SK-N-SH treated with all-trans-retinoic acid at 6 μM for 48 hours (cell line): ENCODE results near the gene ATP6AP1.

ENCODE experiments used
- ARNTL ChIP-seq: fragments of 450-650 bp; formaldehyde crosslinking; IDR thresholded peaks from 2 replicates; pipeline ENCODE4 v1.5.0; 2020; ENCODE audit warnings: low read depth, mild to moderate bottlenecking, moderate library complexity, borderline replicate concordance
- OSR1 ChIP-seq: fragments of 250-450 bp; sonication (Bioruptor Pico); IDR thresholded peaks from 2 replicates; pipeline ENCODE4 v1.8.0; 2022; ENCODE audit warnings: moderate library complexity, mild to moderate bottlenecking, inconsistent platforms
- PPARA ChIP-seq: fragments of 250-450 bp; sonication (Bioruptor Pico); IDR thresholded peaks from 2 replicates; pipeline ENCODE4 v1.5.0; 2020; ENCODE audit warnings: mild to moderate bottlenecking, borderline replicate concordance
- RARB ChIP-seq: fragments of 250-450 bp; sonication (Bioruptor Pico); IDR thresholded peaks from 2 replicates; pipeline ENCODE4 v1.8.0; 2021; ENCODE audit warnings: mild to moderate bottlenecking, moderate library complexity
- ZFP3 ChIP-seq: fragments of 250-450 bp; sonication (Bioruptor Pico); IDR thresholded peaks from 2 replicates; pipeline ENCODE4 v1.5.0; 2020; ENCODE audit warnings: mild to moderate bottlenecking, moderate library complexity
- ZFP30 ChIP-seq: fragments of 450-650 bp; formaldehyde crosslinking; IDR thresholded peaks from 2 replicates; pipeline ENCODE4 v1.5.0; 2022; ENCODE audit warnings: mild to moderate bottlenecking, moderate library complexity
- TF ChIP-seq, protein P1 (sequence below): fragments of 250-450 bp; sonication (Bioruptor Pico); IDR thresholded peaks from 2 replicates; pipeline ENCODE4 v1.8.0; 2020; ENCODE audit warnings: mild to moderate bottlenecking, moderate library complexity, borderline replicate concordance
- TF ChIP-seq, protein P2 (sequence below): fragments of 250-450 bp; sonication (Bioruptor Pico); IDR thresholded peaks from 2 replicates; pipeline ENCODE4 v1.5.1; 2021; ENCODE audit warnings: mild to moderate bottlenecking, moderate library complexity

DNA sequence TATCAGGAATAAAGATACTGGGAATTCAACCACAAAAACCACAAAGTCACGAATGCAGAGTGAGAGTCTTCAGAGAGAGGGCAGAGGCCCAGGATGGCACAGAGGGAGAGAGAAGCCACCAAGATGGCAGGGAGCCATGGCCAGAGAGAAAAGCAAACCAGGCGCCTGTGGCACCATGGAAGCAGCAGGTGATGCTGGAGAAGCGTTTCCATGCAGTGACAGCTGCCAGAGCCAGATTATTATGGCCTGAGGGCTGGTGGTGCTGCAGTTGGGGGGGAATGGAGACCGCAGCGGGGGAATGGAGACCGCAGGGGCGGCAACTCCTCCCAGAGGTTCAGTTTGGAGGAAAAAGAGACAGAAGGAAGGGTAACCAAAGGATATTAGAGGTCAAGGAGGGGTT lies 11.3 kb upstream of the ATP6AP1 start:
- TF ChIP-seq, protein P1, sequence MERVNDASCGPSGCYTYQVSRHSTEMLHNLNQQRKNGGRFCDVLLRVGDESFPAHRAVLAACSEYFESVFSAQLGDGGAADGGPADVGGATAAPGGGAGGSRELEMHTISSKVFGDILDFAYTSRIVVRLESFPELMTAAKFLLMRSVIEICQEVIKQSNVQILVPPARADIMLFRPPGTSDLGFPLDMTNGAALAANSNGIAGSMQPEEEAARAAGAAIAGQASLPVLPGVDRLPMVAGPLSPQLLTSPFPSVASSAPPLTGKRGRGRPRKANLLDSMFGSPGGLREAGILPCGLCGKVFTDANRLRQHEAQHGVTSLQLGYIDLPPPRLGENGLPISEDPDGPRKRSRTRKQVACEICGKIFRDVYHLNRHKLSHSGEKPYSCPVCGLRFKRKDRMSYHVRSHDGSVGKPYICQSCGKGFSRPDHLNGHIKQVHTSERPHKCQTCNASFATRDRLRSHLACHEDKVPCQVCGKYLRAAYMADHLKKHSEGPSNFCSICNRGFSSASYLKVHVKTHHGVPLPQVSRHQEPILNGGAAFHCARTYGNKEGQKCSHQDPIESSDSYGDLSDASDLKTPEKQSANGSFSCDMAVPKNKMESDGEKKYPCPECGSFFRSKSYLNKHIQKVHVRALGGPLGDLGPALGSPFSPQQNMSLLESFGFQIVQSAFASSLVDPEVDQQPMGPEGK: no peak
- TF ChIP-seq OSR1 (CRISPR knock-in tag) (no peak), ZFP30 (CRISPR knock-in tag) (no peak), ARNTL (CRISPR knock-in tag) (no peak), ZFP3 (CRISPR knock-in tag) (no peak), RARB (CRISPR knock-in tag) (no peak), PPARA (CRISPR knock-in tag) (no peak)
- TF ChIP-seq, protein P2, sequence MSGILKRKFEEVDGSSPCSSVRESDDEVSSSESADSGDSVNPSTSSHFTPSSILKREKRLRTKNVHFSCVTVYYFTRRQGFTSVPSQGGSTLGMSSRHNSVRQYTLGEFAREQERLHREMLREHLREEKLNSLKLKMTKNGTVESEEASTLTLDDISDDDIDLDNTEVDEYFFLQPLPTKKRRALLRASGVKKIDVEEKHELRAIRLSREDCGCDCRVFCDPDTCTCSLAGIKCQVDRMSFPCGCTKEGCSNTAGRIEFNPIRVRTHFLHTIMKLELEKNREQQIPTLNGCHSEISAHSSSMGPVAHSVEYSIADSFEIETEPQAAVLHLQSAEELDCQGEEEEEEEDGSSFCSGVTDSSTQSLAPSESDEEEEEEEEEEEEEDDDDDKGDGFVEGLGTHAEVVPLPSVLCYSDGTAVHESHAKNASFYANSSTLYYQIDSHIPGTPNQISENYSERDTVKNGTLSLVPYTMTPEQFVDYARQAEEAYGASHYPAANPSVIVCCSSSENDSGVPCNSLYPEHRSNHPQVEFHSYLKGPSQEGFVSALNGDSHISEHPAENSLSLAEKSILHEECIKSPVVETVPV (CRISPR knock-in tag): no peak
